Putamen (tissue), 1 donor: Measurements from ENCODE around the gene SH3RF3.

ENCODE experiments used
- DNase-seq: peaks from one replicate; pipeline ENCODE4 v3.0.0-alpha.2; 2016; ENCODE audit warnings: low spot score

SH3RF3 gene

GRCh38 chr2:109261906-109262631 is 133.1 kb downstream of the SH3RF3 start:
- DNase-seq: no peak

GRCh38 chr2:109264595-109265328 is 135.8 kb downstream of the SH3RF3 start:
- DNase-seq: no peak

- no peak for DNase-seq
These were observed 136.4 kb downstream of the SH3RF3 start for GRCh38 chr2:109265369-109265768.

GRCh38 chr2:109265953-109266352 is 136.9 kb downstream of the SH3RF3 start:
- no peak for DNase-seq

GRCh38 chr2:109266496-109266895 is 137.5 kb downstream of the SH3RF3 start:
- no peak for DNase-seq

- DNase-seq: no peak
These were observed 138.2 kb downstream of the SH3RF3 start for GRCh38 chr2:109266998-109267854.

GRCh38 chr2:109268916-109269315 is 139.9 kb downstream of the SH3RF3 start:
- DNase-seq: no peak

GRCh38 chr2:109269706-109270504 is 140.9 kb downstream of the SH3RF3 start:
- no peak for DNase-seq

- no peak for DNase-seq
These were observed 141.7 kb downstream of the SH3RF3 start for GRCh38 chr2:109270505-109271312.

GRCh38 chr2:109271920-109272319 is 142.9 kb downstream of the SH3RF3 start:
- no peak for DNase-seq

GRCh38 chr2:109272461-109272860 is 143.5 kb downstream of the SH3RF3 start:
- DNase-seq: no peak

- DNase-seq: no peak
These were observed 146.4 kb downstream of the SH3RF3 start for GRCh38 chr2:109275120-109276012.

- no peak for DNase-seq
These were observed 148.4 kb downstream of the SH3RF3 start for GRCh38 chr2:109277406-109277805.

- DNase-seq: no peak
These were observed 150.3 kb downstream of the SH3RF3 start for GRCh38 chr2:109279243-109279860.

- no peak for DNase-seq
These were observed 151.8 kb downstream of the SH3RF3 start for GRCh38 chr2:109280804-109281203.

GRCh38 chr2:109282360-109282759 is 153.4 kb downstream of the SH3RF3 start:
- no peak for DNase-seq

- DNase-seq: no peak
These were observed 153.9 kb downstream of the SH3RF3 start for GRCh38 chr2:109282865-109283264.

- no peak for DNase-seq
These were observed 155.8 kb downstream of the SH3RF3 start for GRCh38 chr2:109284826-109285225.

GRCh38 chr2:109285244-109285651 is 156.2 kb downstream of the SH3RF3 start:
- DNase-seq: no peak
